Mesenchymal stem cell (in vitro differentiated cells and primary cell): Measurements from ENCODE around the gene OR10G7.

Experiments
- DNase-seq: peaks from one replicate; pipeline ENCODE4 v3.0.0-alpha.2; 2013
- H2AFZ ChIP-seq: one replicate; pipeline ENCODE4 v1.6.1; 2013; ENCODE audit warnings: low read depth, mild to moderate bottlenecking, control low read depth, inconsistent platforms, low read length, moderate library complexity
- H2AK5ac ChIP-seq: 2 replicates; pipeline ENCODE4 v1.6.1; 2013; ENCODE audit warnings: low read length, moderate library complexity, mild to moderate bottlenecking, inconsistent platforms; ENCODE audit not compliant: severe bottlenecking
- H2BK120ac ChIP-seq: one replicate; pipeline ENCODE4 v1.6.1; 2013; ENCODE audit warnings: low read depth, mild to moderate bottlenecking, inconsistent platforms, low read length, moderate library complexity
- H2BK12ac ChIP-seq, 2 experiments: one replicate each; pipeline ENCODE4 v1.6.1; 2013; ENCODE audit warnings: inconsistent platforms in 2 of 2, low read length in 2 of 2, mild to moderate bottlenecking in 2 of 2, moderate library complexity in 2 of 2, control low read depth in 1 of 2
- H2BK15ac ChIP-seq: one replicate; pipeline ENCODE4 v1.6.1; 2013; ENCODE audit warnings: mild to moderate bottlenecking, low read depth, inconsistent platforms; ENCODE audit not compliant: poor library complexity, severe bottlenecking
- H2BK5ac ChIP-seq: 2 replicates; pipeline ENCODE4 v1.6.1; 2013; ENCODE audit warnings: low read depth, mild to moderate bottlenecking, low read length, control low read depth, inconsistent platforms; ENCODE audit not compliant: poor library complexity, severe bottlenecking
- H3K14ac ChIP-seq, 2 experiments: one replicate each; pipeline ENCODE4 v1.6.1; 2013; ENCODE audit warnings: inconsistent platforms in 2 of 2, low read length in 2 of 2, control low read depth in 1 of 2, mild to moderate bottlenecking in 1 of 2, moderate library complexity in 1 of 2
- H3K18ac ChIP-seq, 2 experiments: one replicate each; pipeline ENCODE4 v1.6.1; 2013; ENCODE audit warnings: inconsistent platforms in 2 of 2, low read length in 2 of 2, control low read depth in 1 of 2, low read depth in 1 of 2, mild to moderate bottlenecking in 1 of 2
- H3K23ac ChIP-seq, 2 experiments: one replicate each; pipeline ENCODE4 v1.6.1; 2013; ENCODE audit warnings: inconsistent platforms in 2 of 2, low read length in 2 of 2, mild to moderate bottlenecking in 2 of 2, moderate library complexity in 2 of 2, control low read depth in 1 of 2
- H3K27ac ChIP-seq: 2 replicates; pipeline ENCODE4 v1.5.1; 2013; ENCODE audit warnings: mild to moderate bottlenecking, moderate library complexity, low read length, control low read depth, inconsistent platforms; ENCODE audit not compliant: poor library complexity, severe bottlenecking
- H3K27me3 ChIP-seq, 2 experiments: 2 replicates each; pipeline versions ENCODE4 v1.6.1 to v1.7.0; 2013; ENCODE audit warnings: low read length in 2 of 2, mild to moderate bottlenecking in 2 of 2, moderate library complexity in 2 of 2, control low read depth in 1 of 2, inconsistent platforms in 1 of 2; ENCODE audit not compliant: control insufficient read depth in 1 of 2, insufficient read depth in 1 of 2
- H3K36me3 ChIP-seq, 2 experiments: 2 replicates each; pipeline versions ENCODE4 v1.6.1 to v1.7.0; 2013; ENCODE audit warnings: low read length in 2 of 2, control low read depth in 1 of 2, inconsistent platforms in 1 of 2, low read depth in 1 of 2, mild to moderate bottlenecking in 1 of 2; ENCODE audit not compliant: insufficient read depth in 2 of 2, control insufficient read depth in 1 of 2
- H3K4ac ChIP-seq, 2 experiments: one replicate each; pipeline ENCODE4 v1.6.1; 2013; ENCODE audit warnings: inconsistent platforms in 2 of 2, low read length in 2 of 2, mild to moderate bottlenecking in 2 of 2, moderate library complexity in 2 of 2, control low read depth in 1 of 2, low read depth in 1 of 2
- H3K4me1 ChIP-seq: 2 replicates; pipeline ENCODE4 v1.6.1; 2013; ENCODE audit warnings: low read depth, low read length, control low read depth; ENCODE audit not compliant: control insufficient read depth, insufficient read depth
- H3K4me2 ChIP-seq: 2 replicates; pipeline ENCODE4 v1.6.1; 2013; ENCODE audit warnings: low read length, mild to moderate bottlenecking, inconsistent platforms; ENCODE audit not compliant: poor library complexity, severe bottlenecking
- H3K4me3 ChIP-seq, 2 experiments: 2 replicates each; pipeline versions ENCODE4 v1.5.1 to v1.7.0; 2013; ENCODE audit warnings: low read length in 2 of 2, mild to moderate bottlenecking in 2 of 2, control low read depth in 1 of 2, low read depth in 1 of 2; ENCODE audit not compliant: insufficient read depth in 1 of 2
- H3K79me1 ChIP-seq: replicated peaks from 2 replicates; pipeline ENCODE4 v1.6.1; 2013; ENCODE audit warnings: mild to moderate bottlenecking, control low read depth, low read length, inconsistent platforms; ENCODE audit not compliant: poor library complexity, severe bottlenecking
- H3K9ac ChIP-seq: 2 replicates; pipeline ENCODE4 v1.7.0; 2013; ENCODE audit warnings: mild to moderate bottlenecking, low read length, moderate library complexity
- H3K9me3 ChIP-seq: 2 replicates; pipeline ENCODE4 v1.7.0; 2013; ENCODE audit warnings: mild to moderate bottlenecking, low read length; ENCODE audit not compliant: control insufficient read depth
- H4K8ac ChIP-seq: one replicate; pipeline ENCODE4 v1.6.1; 2013; ENCODE audit warnings: inconsistent platforms, mild to moderate bottlenecking, low read length, moderate library complexity
- H4K91ac ChIP-seq: one replicate; pipeline ENCODE4 v1.6.1; 2013; ENCODE audit warnings: mild to moderate bottlenecking, low read length, inconsistent platforms
- WGBS: methylation state at CpG from one replicate; pipeline ENCODE4 v1.1.7; 2013; ENCODE audit warnings: mixed read lengths; 5-methylcytosine and 5-hydroxymethylcytosine counted together

Gene OR10G7

GRCh38 chr11:124081483-124081882 is 40.4 kb upstream of the OR10G7 start:
- H4K8ac ChIP-seq: no peak overlapping the region
- no peaks in the 10 kb centered on the region for H3K4me1 ChIP-seq
- H3K4ac ChIP-seq: no peak overlapping the region
- H3K18ac ChIP-seq: no peak overlapping the region
- no peak overlapping the region for H2BK15ac ChIP-seq
- no peak overlapping the region for H3K27ac ChIP-seq
- H2BK120ac ChIP-seq: no peak overlapping the region
- no peak overlapping the region for H2AFZ ChIP-seq
- peak overlapping the region in 1 of 2 experiments; percentile 39 for H2BK12ac ChIP-seq
- H2BK5ac ChIP-seq: no peak overlapping the region
- H4K91ac ChIP-seq: no peak overlapping the region
- H3K27me3 ChIP-seq: peaks cover 0 to 27% of the 10 kb centered on the region in 2 experiments
- 88% methylated on average over 1 of the region's 3 CpGs for WGBS
- no peak overlapping the region for H3K4me2 ChIP-seq
- DNase-seq: no peak
- no peak overlapping the region for H3K23ac ChIP-seq
- H2AK5ac ChIP-seq: no peak overlapping the region
- no peaks in the 10 kb centered on the region for H3K36me3 ChIP-seq
- H3K9me3 ChIP-seq: no peaks in the 10 kb centered on the region
- no peak overlapping the region for H3K14ac ChIP-seq
- no peaks in the 10 kb centered on the region for H3K79me1 ChIP-seq
- no peak overlapping the region for H3K9ac ChIP-seq
- no peak overlapping the region for H3K4me3 ChIP-seq

DNA sequence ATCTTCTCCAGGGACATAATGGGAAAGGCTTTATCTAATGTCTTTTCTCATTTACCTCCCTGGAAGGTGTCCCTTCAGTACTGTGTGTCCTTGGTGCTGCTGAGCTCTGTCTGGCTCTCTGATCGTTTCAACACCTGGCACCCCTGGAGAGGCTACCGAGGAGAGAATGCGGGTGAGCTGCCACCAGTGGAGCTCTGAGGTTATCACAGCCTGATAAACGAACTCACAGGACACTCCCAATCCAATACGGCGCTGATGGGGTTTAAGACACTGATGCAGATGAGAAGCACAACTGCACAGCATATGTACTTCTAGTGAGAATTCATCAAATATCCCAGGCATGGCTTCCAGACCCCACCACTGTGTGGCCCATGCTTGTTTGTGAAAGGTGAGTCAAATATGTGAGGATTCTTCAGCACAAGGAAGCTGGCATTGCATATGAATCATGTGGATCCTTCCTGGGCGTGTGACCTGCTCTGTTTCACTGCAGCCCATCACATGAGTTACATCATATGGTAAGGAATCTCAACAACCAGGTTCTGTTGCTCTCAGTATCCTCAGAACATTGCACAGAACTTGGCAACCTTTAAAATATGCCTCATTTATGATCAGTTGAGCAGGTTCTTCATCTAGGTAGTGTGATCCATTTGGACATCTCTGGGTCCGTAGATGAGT is 39.3 kb upstream of the OR10G7 start:
- Histone ChIP-seq H3K4me3 (no peak overlapping the region), H2BK15ac (no peak overlapping the region), H2AK5ac (no peak overlapping the region), H4K91ac (no peak overlapping the region), H3K9ac (no peak overlapping the region), H2AFZ (no peak overlapping the region), H3K4ac (no peak overlapping the region), H3K27ac (no peak overlapping the region), H2BK12ac (no peak overlapping the region), H3K4me1 (peaks cover 3% of the 10 kb centered on the region), H2BK120ac (no peak overlapping the region), H3K4me2 (no peak overlapping the region), H3K36me3 (no peaks in the 10 kb centered on the region), H3K27me3 (peaks cover 0 to 33% of the 10 kb centered on the region in 2 experiments), H4K8ac (no peak overlapping the region), H3K18ac (peak overlapping the region in 1 of 2 experiments; percentile 54), H3K23ac (no peak overlapping the region), H3K14ac (no peak overlapping the region), H3K9me3 (no peaks in the 10 kb centered on the region), H2BK5ac (no peak overlapping the region), H3K79me1 (no peaks in the 10 kb centered on the region)
- 88% methylated on average over 7 of the region's 8 CpGs for WGBS
- DNase-seq: no peak

DNA sequence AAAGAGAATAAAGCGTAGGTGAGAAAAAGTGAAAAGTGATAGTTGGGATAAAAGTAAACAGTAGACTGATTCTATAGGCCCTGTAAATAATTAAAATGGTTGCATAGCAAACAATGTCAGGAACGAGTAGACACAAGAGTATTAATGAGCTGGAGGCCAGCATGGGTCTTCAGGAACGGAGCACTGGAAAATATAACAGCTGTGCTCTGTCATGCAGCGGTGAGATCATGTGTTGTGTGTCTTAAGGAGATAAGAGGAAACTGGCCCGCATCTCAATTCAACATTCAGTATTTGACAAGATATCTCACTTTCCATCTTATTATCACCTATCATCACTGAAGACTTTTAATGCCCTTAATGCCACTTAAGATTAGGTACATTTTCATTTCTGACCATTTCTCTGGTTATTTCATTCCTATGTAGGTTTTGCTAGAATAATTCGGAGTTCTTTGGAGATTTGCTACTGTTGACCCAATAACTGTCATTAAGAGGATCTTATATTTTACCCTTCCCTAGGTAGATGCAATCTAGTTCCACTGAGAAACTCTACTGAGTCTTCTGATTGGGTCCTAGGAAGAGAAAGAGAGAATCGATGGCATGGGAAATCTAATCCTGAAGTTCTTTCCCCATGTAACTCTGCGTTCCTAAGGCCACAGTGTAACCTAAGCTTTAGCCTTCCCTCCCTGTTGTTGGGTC is 38.7 kb upstream of the OR10G7 start:
- Histone ChIP-seq H2AFZ (no peak overlapping the region), H3K4me3 (no peak overlapping the region), H4K91ac (no peak overlapping the region), H3K23ac (no peak overlapping the region), H2BK5ac (no peak overlapping the region), H3K9me3 (no peaks in the 10 kb centered on the region), H3K27me3 (peaks cover 0 to 35% of the 10 kb centered on the region in 2 experiments), H3K9ac (no peak overlapping the region), H2BK12ac (no peak overlapping the region), H3K4me1 (peaks cover 3% of the 10 kb centered on the region), H4K8ac (no peak overlapping the region), H3K4ac (no peak overlapping the region), H3K18ac (no peak overlapping the region), H3K36me3 (no peaks in the 10 kb centered on the region), H3K79me1 (no peaks in the 10 kb centered on the region), H2AK5ac (no peak overlapping the region), H3K27ac (no peak overlapping the region), H3K4me2 (no peak overlapping the region), H2BK120ac (no peak overlapping the region), H2BK15ac (no peak overlapping the region), H3K14ac (no peak overlapping the region)
- DNase-seq: peak; percentile 50
- 59% methylated on average over 4 of the region's 8 CpGs for WGBS

DNA sequence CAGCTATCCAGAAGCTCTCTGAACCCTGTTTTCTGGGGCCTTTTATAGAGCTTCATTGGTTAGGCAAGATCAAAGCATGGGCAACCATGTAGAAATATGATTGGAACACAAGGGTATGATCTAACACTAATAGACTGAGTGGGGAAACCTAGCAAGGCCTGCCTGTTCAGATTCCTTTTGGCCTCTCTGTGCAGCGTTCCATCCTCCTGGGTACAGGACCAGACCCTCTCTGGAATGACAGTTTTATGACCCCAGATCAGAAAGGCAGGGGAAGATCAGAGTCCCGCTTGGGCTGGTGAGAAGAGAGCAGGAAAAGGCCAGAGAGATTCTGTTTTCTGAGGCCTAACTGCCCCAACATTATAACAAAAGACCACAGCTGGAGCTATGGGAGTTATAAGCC is 37.5 kb upstream of the OR10G7 start:
- no peak for DNase-seq
- 18% methylated on average over 1 of the region's 2 CpGs for WGBS
- Histone ChIP-seq H2BK120ac (no peak overlapping the region), H3K4me3 (no peak overlapping the region), H2AFZ (no peak overlapping the region), H3K79me1 (no peaks in the 10 kb centered on the region), H3K18ac (no peak overlapping the region), H3K36me3 (no peaks in the 10 kb centered on the region), H2BK15ac (no peak overlapping the region), H4K91ac (peak overlapping the region; percentile 6), H3K23ac (no peak overlapping the region), H3K14ac (no peak overlapping the region), H3K9ac (no peak overlapping the region), H3K9me3 (no peaks in the 10 kb centered on the region), H3K4me1 (peaks cover 3% of the 10 kb centered on the region), H4K8ac (no peak overlapping the region), H2BK12ac (peak overlapping the region in 1 of 2 experiments; percentile 68), H2BK5ac (no peak overlapping the region), H3K4ac (no peak overlapping the region), H3K4me2 (no peak overlapping the region), H3K27me3 (peaks cover 0 to 29% of the 10 kb centered on the region in 2 experiments), H3K27ac (no peak overlapping the region), H2AK5ac (no peak overlapping the region)
